ENCODE results near the gene LRRC3C.
"Not testable (repeated sequence)": the region's sequence is repeated elsewhere in the genome, so short reads cannot be mapped to it uniquely, and the experiment has no call there.

LRRC3C gene

DNA sequence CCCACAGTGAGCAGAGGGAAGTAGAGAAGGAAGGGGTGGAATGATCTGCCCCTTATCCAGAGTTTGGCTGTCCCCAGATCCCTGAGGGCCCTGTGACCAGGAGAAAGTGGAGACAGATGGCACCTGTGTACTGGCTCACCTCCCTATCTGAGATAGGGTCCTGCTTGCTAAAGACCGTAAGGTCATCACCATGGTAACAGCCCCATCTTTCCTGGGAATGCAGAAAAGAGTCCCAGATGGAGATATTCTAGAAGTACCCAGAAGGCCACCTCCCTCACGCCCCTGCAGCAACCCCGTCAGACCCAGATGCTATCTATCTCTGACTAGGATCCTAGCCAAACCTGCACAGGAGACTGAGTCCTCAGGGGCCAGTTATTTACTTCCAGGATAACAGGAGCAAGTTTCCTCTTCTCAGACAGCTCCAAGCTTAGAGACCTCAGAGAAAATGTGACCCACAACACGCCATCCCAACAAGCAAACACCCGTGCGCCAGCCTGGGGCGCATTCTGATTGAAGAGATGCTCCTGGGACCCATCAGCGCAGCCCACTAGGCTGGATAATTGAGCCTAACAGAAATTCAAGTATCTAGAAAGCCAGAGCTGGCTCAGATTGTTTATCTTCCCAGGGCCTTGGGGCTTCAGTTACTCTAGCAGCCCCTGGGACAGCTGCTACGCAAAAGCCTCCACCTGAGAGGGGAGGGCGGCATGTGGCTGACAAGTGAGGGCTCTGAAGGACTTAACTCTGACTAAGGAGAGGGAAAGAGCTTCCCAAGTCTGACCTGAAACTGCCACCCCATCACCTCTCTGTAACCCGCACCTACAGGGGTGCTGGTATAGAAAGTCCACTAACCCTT is 2.0 kb upstream of the LRRC3C start:
- no peak for DNase-seq

GRCh38 chr17:39926135-39926587 is 1.4 kb upstream of the LRRC3C start:
- DNase-seq = no peak

- DNase-seq = peak in 1 of 2 donors; percentile 12
Observed at GRCh38 chr17:39926588-39927100, 888 bp upstream of the LRRC3C start.

DNA sequence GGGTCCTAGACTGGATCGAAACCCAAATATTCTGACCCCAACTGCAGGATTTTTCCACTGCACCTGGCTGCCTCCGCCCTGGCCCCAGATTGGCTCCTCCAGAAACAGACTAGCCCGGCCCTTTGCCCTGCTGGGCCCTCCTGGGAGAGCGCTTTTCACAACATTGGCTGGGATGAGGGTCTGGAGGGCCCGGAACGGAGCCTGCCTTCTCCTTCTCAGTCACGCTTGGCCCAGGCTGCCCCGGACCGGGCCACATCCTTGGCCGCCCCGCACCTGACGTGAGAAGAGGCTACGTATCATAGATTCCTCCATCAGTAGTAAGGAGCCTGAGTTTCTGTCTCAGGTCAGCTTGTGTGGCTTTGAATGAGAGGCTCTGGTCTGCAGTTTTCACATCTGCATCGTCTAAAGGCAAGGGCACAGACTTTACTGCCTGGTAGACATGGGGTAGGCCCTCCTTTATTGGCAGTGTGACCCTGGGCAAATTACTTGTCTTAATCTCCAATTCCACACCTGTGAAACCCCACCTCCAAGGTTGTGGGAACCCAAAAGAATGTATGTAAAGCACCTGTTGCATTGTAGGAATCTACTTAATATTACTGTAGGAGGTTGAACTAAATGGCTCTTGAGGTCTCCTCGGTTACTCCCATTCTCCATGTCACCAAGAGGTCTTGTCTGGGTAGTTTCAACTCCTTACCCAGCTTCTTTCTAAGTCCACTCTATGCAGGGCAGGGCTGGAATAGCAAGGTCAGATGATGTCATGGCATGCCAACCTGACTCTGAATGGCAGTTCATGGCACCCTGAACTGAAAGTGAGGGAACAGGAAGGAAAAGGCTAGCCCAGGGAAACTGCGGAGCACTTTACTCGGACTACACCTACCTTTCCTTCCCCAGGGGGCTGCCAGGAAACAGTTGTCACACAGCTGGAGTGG is 661 bp downstream of the LRRC3C start:
- DNase-seq = no peak

DNA sequence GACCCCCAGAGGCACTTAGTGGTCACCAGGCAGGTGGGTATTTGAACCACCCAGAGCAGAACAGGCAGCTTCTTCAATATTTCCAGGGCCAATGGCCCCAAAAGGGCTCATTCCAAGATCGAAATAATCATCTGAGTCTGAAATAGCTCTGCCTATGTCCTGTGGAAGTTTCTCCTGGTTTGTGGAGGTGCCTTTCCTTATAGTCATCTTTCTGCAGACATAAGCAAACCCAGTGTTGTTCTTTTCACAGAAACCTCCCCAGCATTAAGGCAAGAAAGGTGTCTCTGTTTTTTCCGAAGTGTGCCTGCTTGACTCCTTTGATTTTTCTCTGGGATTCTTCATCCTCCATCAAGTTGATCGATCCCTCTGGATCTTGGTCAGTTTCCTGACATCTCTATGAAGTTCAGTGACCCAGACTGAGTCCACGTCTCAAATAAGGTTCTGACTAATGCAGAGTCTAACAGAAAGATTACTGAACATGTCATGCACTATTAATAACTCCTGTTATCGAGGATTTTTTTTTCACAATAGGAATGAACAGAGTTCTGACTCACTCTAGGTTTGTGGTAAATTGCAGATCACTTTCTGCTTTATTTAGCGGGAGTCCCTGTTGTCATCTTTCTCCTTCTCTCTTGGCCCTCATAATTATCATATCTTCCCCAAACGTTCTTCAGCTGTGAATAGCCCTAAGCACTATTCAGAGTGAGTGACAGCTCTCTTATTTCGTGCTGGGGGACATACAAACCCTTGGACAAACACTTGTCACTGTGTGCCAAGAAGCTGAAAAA is 1.5 kb downstream of the LRRC3C start:
- peak in 1 of 2 donors; percentile 92 for DNase-seq

DNA sequence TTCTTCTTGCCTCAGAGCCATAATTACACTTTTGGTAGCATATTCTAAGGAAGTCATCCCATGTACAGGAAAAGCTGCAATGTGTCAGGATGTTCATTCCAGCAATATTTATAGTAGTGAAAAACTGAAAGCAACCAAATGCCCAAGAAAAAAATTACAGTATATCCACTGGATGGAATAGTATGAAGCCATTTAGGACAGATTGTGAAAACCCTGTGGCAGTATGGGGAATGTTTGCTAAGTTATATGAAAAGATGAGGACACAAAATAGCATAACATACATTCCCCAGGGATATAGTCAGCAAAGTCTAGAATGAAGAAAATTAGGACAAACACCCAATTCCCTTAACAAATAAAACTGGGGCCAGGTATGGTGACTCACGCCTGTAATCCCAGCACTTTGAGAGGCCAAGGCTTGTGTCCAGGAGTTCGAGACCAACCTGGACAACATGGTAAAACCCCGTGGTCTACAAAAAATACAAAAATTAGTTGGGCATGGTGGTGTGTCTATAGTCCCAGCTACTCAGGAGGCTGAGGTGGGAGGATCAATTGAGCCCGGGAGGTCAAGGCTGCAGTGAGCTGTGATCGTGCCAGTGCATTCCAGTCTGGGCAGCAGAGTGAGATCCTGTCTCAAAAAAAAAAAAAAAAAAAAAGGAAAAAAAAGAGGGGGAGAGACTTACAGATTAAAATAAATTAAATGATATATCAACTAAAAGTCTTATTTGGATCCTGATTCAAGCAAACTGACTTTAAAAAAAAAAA is 2.3 kb downstream of the LRRC3C start:
- DNase-seq = no peak

DNA sequence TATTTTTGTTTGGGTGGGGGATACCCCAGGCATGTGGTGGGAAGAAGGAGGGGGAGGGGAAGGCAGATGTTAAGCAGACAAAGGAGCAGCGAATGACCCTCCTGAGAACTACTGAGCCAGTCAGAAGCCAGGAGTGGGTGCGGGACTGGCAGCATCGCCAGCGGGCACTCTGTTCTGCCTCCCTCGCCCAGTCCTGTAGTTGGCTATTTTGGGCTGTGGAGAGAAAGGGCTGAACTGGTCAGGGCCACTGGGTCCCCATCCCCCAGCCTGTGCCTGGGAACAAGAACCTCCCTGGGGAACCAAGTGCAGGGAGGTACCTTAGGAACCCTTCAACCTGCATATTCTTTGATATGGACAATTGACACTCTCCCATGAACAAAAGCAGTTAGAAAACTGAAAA is 6.4 kb downstream of the LRRC3C start:
- no peak for DNase-seq

GRCh38 chr17:39934324-39934723 is 6.8 kb downstream of the LRRC3C start:
- no peak for DNase-seq

GRCh38 chr17:39935909-39936308 is 8.4 kb downstream of the LRRC3C start:
- no peak for DNase-seq

GRCh38 chr17:39937447-39937846 is 9.9 kb downstream of the LRRC3C start:
- DNase-seq = no peak

DNA sequence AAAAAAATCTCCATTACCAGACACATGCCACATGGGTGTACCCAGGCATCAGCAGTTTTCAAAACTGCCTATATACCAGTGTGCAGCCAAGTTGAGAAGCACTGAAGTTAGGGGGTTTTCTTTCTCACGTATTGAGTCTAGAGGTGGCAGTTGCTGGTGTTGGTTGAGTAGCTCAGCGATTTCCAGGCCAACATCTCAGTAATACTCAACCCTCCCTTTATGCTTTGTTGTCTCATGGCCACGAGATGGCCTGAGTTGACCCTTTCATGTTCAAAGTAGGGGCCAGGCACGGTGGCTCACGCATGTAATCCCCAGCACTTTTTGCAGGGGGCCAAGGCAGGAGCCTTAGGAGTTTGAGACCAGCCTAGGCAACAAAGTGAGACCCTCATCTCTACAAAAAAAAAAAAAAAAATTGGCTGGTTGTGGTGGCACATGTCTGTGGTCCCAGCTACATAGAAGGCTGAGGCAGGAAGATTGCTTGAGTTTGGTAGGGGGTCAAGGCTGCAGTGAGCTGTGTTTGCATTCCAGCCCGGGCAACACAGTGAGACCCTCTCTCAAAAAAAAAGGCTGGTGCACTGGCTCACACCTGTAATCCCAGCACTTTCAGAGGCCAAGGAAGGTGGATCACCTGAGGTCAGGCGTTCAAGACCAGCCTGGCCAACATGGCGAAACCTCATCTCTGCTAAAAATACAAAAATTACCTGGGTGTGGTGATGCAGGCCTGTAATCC is 10.8 kb downstream of the LRRC3C start:
- DNase-seq = no peak

DNA sequence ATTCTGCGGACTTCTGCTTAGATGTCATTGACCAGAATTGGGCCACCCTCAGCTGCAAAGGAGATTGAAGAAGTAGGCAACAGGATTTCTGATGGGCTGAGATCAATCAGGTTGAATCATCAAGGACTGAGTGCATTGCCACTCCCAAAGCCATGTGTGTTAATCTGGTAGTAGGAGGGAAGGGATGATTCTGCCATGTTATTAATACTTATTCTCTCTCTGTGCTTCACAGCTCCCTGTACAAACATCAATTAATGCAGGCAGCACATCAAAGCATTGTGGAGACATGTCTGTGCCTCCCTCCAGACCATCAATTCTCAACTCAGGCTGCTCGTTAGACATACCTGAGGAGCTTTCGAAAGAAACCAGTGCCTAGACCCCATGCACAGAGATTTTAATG is 11.6 kb downstream of the LRRC3C start:
- no peak for DNase-seq

DNA sequence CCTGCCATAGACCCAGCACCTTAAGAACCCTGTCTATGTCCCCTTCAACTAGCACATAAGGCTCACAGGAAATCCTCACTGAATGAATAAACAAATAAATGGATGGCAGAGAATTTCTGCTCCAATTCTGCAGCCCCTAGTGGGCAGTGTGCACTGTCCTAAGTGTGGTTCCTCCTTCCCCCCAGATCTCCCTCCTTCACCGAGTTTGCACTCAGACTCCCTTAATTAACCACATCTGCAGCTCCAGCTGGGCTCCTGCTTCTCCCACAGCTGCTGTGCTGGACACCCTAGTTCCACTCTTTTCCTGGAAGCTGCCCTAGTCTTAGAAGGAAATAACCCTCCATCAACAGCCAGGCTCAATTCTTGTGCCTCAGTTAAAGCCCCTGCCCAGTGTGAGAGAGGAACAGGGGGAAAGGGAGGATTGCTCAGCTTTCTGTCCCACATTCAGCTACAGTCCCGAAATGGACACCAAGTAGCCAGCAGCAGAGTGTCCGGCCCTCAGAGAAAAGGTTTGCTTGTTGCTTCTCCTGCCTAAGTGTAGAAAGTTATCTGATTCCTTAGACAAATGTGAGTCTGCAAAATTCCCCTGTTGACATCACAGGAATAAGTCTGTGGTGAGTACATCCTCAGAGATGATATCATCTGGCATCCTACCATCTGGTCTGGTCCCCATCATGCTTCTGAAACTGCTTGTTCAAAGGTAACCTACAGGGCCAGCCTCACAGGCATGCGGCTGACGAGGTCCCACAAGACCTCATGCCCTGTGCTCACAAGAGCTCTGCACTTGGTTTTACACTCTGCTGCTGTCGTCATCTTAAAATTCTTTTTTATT is 12.3 kb downstream of the LRRC3C start:
- peak in 1 of 2 donors; percentile 65 for DNase-seq

GRCh38 chr17:39943702-39944392 is 16.3 kb downstream of the LRRC3C start:
- DNase-seq = no peak

- DNase-seq = no peak
Observed at GRCh38 chr17:39944393-39944711, 16.8 kb downstream of the LRRC3C start.

DNA sequence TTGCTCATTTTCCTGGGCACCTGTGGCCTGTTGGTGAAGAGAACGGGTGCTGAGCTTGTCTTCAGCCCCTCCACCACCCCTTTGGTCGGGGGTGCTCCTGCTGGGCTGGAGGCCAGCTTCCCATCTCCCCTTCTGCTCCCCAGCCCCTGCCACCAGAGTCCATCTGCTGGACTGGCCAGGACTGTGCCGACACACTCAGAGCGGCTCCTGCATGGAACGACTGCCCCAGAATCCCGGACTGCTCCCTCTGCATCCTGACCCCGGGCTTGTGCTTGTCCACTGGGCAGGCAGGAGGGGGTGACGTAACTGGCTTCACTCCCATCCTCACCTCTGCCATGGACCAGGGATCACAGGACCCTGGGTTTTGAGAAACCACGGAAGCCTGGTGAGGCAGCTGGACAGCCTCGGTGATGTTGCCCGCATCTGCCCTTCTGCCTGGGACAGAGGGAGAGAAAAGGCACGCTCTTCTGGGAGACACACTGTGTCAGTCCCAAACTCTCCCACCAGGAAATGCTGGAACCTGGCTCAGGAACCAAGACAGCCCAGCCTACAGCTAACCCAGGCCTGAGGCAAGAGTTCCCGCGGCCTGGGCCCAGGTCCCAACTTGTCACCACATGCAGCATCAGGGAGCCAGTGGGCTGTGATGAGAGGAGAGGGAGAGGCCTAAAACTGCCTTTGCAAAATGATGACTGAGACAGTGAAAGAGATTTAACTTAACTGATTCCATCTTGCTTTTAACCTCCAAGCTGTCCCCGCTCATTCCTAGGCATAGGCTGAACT is 19.2 kb downstream of the LRRC3C start:
- DNase-seq = no peak

- DNase-seq = not testable (repeated sequence)
Observed at GRCh38 chr17:39948489-39948828, 20.9 kb downstream of the LRRC3C start.

GRCh38 chr17:39949028-39949427 is 21.5 kb downstream of the LRRC3C start:
- no peak for DNase-seq

- DNase-seq = no peak
Observed at GRCh38 chr17:39950871-39951348, 23.4 kb downstream of the LRRC3C start.

Measured in bone marrow (tissue), 2 donors.